T-helper 22 cell (primary cell): ENCODE data around the gene CEACAM16.
"Not testable (repeated sequence)": the region's sequence is repeated elsewhere in the genome, so short reads cannot be mapped to it uniquely, and the experiment has no call there.

Experiments used
- DNase-seq: peaks from one replicate; pipeline ENCODE4 v3.0.0-alpha.2; 2020; ENCODE audit warnings: low read depth

Gene CEACAM16

GRCh38 chr19:44703336-44704078, 4.6 kb downstream of the CEACAM16 start:
- DNase-seq, result no peak

- no peak for DNase-seq
Measured at GRCh38 chr19:44704982-44705381, 6.0 kb downstream of the CEACAM16 start.

GRCh38 chr19:44705502-44706010, 6.6 kb downstream of the CEACAM16 start:
- no peak for DNase-seq

GRCh38 chr19:44706506-44707236, 7.7 kb downstream of the CEACAM16 start:
- no peak for DNase-seq

GRCh38 chr19:44707794-44708193, 8.8 kb downstream of the CEACAM16 start:
- no peak for DNase-seq

GRCh38 chr19:44708940-44709339, 10.0 kb downstream of the CEACAM16 start:
- DNase-seq, result no peak

- DNase-seq, result not testable (repeated sequence)
Measured at GRCh38 chr19:44709434-44710266, 10.7 kb downstream of the CEACAM16 start.

GRCh38 chr19:44710483-44710882, 11.5 kb downstream of the CEACAM16 start:
- DNase-seq, result no peak

- no peak for DNase-seq
Measured at GRCh38 chr19:44712864-44713515, 14.0 kb downstream of the CEACAM16 start.

GRCh38 chr19:44714597-44715169, 15.7 kb downstream of the CEACAM16 start:
- no peak for DNase-seq

GRCh38 chr19:44717603-44718002, 18.7 kb downstream of the CEACAM16 start:
- DNase-seq, result no peak

GRCh38 chr19:44718441-44719261, 19.7 kb downstream of the CEACAM16 start:
- DNase-seq, result no peak

GRCh38 chr19:44719262-44719701, 20.3 kb downstream of the CEACAM16 start:
- DNase-seq, result no peak

- not testable (repeated sequence) for DNase-seq
Measured at GRCh38 chr19:44720396-44720795, 21.4 kb downstream of the CEACAM16 start.

- DNase-seq, result no peak
Measured at GRCh38 chr19:44720945-44721344, 22.0 kb downstream of the CEACAM16 start.

GRCh38 chr19:44721369-44721768, 22.4 kb downstream of the CEACAM16 start:
- not testable (repeated sequence) for DNase-seq

- no peak for DNase-seq
Measured at GRCh38 chr19:44722131-44723121, 23.5 kb downstream of the CEACAM16 start.

- DNase-seq, result no peak
Measured at GRCh38 chr19:44723299-44723951, 24.5 kb downstream of the CEACAM16 start.

- DNase-seq, result peak; percentile 46
Measured at GRCh38 chr19:44723952-44724319, 25.0 kb downstream of the CEACAM16 start.
